Glutamatergic neuron (in vitro differentiated cells): Measurements from ENCODE around the gene NT5C1B. TPM values are rescaled to one million over a fixed set of nuclear protein-coding genes. Genes with fewer than 3 reads are reported as not detected.

Source experiments
- DNase-seq: peaks from one replicate; pipeline ENCODE4 v3.0.0; 2022
- H3K27ac Mint-ChIP-seq: one replicate; pipeline ENCODE4 v1.8.0; 2020; ENCODE audit warnings: mild to moderate bottlenecking, mixed read lengths, inconsistent platforms; ENCODE audit not compliant: unreplicated experiment
- H3K27me3 Mint-ChIP-seq: one replicate; pipeline ENCODE4 v1.8.0; 2020; ENCODE audit warnings: mild to moderate bottlenecking, moderate library complexity, mixed read lengths, inconsistent platforms; ENCODE audit not compliant: unreplicated experiment
- H3K36me3 Mint-ChIP-seq: one replicate; pipeline ENCODE4 v1.8.0; 2020; ENCODE audit warnings: mild to moderate bottlenecking, mixed read lengths, inconsistent platforms; ENCODE audit not compliant: unreplicated experiment
- H3K4me1 Mint-ChIP-seq: one replicate; pipeline ENCODE4 v1.8.0; 2020; ENCODE audit warnings: mild to moderate bottlenecking, low read depth, mixed read lengths, inconsistent platforms; ENCODE audit not compliant: unreplicated experiment
- H3K4me3 Mint-ChIP-seq: one replicate; pipeline ENCODE4 v1.8.0; 2020; ENCODE audit warnings: mild to moderate bottlenecking, mixed read lengths, inconsistent platforms; ENCODE audit not compliant: unreplicated experiment
- H3K9me3 Mint-ChIP-seq: one replicate; pipeline ENCODE4 v1.8.0; 2020; ENCODE audit warnings: mild to moderate bottlenecking, moderate library complexity, mixed read lengths, inconsistent platforms; ENCODE audit not compliant: unreplicated experiment
- total RNA-seq: library from RNA; stranded (reverse); fragmentation: NEBNext Ultra II Directional; extraction: Animal tissue kit (Norgen Biotek cat#: 25700); gene quantifications from one replicate; pipeline ENCODE4 v1.2.1, GENCODE V29; 2021; ENCODE audit not compliant: unreplicated experiment
- TF ChIP-seq, protein P1 (sequence below): fragments of 200-600 bp; sonication (generic); IDR thresholded peaks from one replicate; pipeline ENCODE4 v1.5.0; 2021; ENCODE audit not compliant: partially characterized antibody, unreplicated experiment

NT5C1B gene
- total RNA-seq, 1 donor from 2014 or later: not detected

DNA sequence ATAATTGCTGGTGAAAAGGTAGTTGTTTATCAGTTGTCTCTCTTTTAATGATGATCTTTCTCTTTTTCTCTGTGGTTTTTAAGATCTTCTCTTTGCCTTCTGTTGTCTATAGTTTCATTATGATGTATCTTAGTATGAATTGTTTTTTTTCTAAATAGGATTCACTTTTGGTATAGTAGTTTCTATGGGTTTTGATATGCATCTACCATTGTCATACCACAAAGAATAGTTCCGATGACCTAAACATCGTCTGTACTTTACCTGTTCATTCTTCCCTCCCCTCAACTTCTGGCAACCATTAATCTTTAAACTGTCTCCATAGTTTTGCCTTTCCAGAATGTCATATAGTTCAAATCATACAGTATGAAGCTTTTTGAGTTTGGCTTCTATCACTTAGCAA is 48.5 kb downstream of the NT5C1B start:
- Mint-ChIP-seq H3K27ac (no peak overlapping the region), H3K36me3 (no peaks in the 10 kb centered on the region), H3K27me3 (no peaks in the 10 kb centered on the region), H3K4me1 (no peaks in the 10 kb centered on the region), H3K9me3 (no peaks in the 10 kb centered on the region), H3K4me3 (no peak overlapping the region)
- DNase-seq: no peak
- TF ChIP-seq, protein P1, sequence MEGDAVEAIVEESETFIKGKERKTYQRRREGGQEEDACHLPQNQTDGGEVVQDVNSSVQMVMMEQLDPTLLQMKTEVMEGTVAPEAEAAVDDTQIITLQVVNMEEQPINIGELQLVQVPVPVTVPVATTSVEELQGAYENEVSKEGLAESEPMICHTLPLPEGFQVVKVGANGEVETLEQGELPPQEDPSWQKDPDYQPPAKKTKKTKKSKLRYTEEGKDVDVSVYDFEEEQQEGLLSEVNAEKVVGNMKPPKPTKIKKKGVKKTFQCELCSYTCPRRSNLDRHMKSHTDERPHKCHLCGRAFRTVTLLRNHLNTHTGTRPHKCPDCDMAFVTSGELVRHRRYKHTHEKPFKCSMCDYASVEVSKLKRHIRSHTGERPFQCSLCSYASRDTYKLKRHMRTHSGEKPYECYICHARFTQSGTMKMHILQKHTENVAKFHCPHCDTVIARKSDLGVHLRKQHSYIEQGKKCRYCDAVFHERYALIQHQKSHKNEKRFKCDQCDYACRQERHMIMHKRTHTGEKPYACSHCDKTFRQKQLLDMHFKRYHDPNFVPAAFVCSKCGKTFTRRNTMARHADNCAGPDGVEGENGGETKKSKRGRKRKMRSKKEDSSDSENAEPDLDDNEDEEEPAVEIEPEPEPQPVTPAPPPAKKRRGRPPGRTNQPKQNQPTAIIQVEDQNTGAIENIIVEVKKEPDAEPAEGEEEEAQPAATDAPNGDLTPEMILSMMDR: no peak

DNA sequence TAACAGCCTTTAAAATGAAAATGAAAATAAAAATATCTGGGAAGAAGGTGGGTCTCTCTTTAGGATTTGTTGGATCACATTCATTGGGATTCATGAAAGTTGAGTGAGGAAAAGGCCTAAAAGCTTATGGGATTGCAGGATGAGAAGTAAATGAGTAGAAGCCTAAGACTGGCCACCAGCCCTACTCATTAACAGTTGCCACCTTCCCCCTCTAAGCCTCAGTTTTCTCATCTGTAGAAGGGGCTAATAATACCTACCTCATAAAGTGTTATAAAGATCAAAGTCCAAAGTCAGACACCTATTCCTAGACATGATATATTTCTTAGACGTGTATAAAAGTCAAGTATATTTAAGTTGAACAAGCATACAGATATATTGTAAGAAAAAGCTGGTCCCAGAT is 52.7 kb downstream of the NT5C1B start:
- H3K27ac Mint-ChIP-seq: no peak overlapping the region
- TF ChIP-seq, protein P1: no peak
- no peak for DNase-seq
- no peaks in the 10 kb centered on the region for H3K36me3 Mint-ChIP-seq
- no peaks in the 10 kb centered on the region for H3K9me3 Mint-ChIP-seq
- H3K27me3 Mint-ChIP-seq: no peaks in the 10 kb centered on the region
- H3K4me1 Mint-ChIP-seq: no peaks in the 10 kb centered on the region
- no peak overlapping the region for H3K4me3 Mint-ChIP-seq

GRCh38 chr2:18536100-18536499 is 53.3 kb downstream of the NT5C1B start:
- H3K27me3 Mint-ChIP-seq: no peaks in the 10 kb centered on the region
- no peak for DNase-seq

GRCh38 chr2:18531194-18531593 is 58.2 kb downstream of the NT5C1B start:
- no peaks in the 10 kb centered on the region for H3K4me1 Mint-ChIP-seq
- no peak overlapping the region for H3K4me3 Mint-ChIP-seq
- no peaks in the 10 kb centered on the region for H3K36me3 Mint-ChIP-seq
- H3K27me3 Mint-ChIP-seq: no peaks in the 10 kb centered on the region
- TF ChIP-seq, protein P1: no peak
- DNase-seq: no peak
- no peaks in the 10 kb centered on the region for H3K9me3 Mint-ChIP-seq
- no peak overlapping the region for H3K27ac Mint-ChIP-seq

More at GRCh38 chr2:18536100-18536499, 53.3 kb downstream of the NT5C1B start:
- H3K9me3 Mint-ChIP-seq: no peaks in the 10 kb centered on the region
- no peaks in the 10 kb centered on the region for H3K36me3 Mint-ChIP-seq
- TF ChIP-seq, protein P1: no peak
- H3K4me1 Mint-ChIP-seq: no peaks in the 10 kb centered on the region
- H3K4me3 Mint-ChIP-seq: no peak overlapping the region
- H3K27ac Mint-ChIP-seq: no peak overlapping the region

DNA sequence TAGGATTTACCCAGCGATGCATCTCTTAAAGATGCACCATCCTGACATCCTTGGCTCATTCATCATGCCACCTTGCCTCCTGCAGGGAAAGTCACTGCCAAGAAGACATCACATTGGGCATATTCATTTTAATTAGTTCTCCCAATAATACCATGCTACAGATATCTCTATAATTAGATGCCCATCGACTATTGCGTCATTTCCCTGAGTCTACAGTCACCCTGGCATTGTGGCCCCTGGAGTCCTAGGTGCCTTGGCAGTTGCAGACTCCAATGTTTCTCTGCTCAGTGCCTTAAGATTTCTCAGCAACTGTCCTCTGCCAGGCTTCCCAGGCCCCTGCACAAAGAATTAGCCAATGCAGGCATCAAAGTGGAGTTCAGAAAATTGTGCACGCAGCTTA is 61.5 kb downstream of the NT5C1B start:
- TF ChIP-seq, protein P1: no peak
- no peaks in the 10 kb centered on the region for H3K9me3 Mint-ChIP-seq
- H3K27me3 Mint-ChIP-seq: no peaks in the 10 kb centered on the region
- H3K4me3 Mint-ChIP-seq: no peak overlapping the region
- no peaks in the 10 kb centered on the region for H3K4me1 Mint-ChIP-seq
- H3K27ac Mint-ChIP-seq: no peak overlapping the region
- no peak for DNase-seq
- no peaks in the 10 kb centered on the region for H3K36me3 Mint-ChIP-seq
